ENCODE data around the gene C10orf67.

Gene C10orf67

GRCh38 chr10:23158370-23158769 is 186.2 kb downstream of the C10orf67 start:
- Histone ChIP-seq H3K4me3 (ENCODE audit: low read length) (peak overlapping the region; percentile 47), H3K4me2 (ENCODE audit: low read length) (peak overlapping the region; percentile 59), H3K27ac (ENCODE audit: low read depth, low read length) (no peak overlapping the region)

DNA sequence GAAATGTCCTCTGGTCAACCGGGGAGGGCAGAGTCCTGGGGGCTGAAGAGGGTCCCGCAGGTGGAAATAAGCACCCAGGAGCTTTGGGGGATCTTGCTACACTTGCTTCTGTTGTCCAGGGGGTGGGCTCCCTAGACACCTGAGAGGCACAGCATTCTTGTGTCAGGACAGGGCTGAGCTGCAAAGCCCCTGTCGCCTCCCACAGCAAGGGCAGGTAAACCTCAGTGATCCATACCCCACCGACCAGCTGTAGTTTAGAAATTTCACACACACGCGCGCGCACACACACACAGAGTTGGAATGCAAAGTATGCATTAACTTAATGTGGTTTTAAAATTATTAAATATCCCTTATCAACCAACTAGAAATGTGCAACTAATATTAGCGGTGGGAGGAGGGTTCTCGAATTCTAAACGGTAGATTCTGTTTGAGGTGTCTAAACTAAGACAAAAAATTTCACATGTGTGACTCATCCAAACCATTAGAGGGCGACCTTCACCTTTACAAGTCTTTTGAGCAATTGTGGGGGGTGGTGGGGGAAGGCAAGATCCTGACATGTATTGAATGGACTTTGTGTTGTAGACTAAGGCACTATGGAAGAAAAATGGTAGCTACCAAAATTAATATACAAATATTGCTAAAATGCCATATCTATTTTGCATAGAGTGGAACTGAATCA is 186.8 kb downstream of the C10orf67 start:
- Histone ChIP-seq H3K9me2 (replicated peaks; ENCODE audit: control insufficient read depth, low read length) (no peaks in the 10 kb centered on the region), H3K4me3 (ENCODE audit: low read length) (peak overlapping the region; percentile 47), H3K9me3 (ENCODE audit: control insufficient read depth, insufficient read depth, low read length) (no peaks in the 10 kb centered on the region), H3K27me3 (ENCODE audit: control insufficient read depth, low read length) (peaks cover 6% of the 10 kb centered on the region), H3F3A (ENCODE audit: control insufficient read depth, insufficient read depth) (no peaks in the 10 kb centered on the region), H3K4me1 (ENCODE audit: control insufficient read depth, low read length) (peaks cover 19% of the 10 kb centered on the region), H3K36me3 (ENCODE audit: control insufficient read depth, low read length) (no peaks in the 10 kb centered on the region), H4K20me1 (ENCODE audit: control insufficient read depth, insufficient read depth, low read depth, low read length) (no peaks in the 10 kb centered on the region), H3K79me2 (ENCODE audit: control insufficient read depth, low read length) (no peaks in the 10 kb centered on the region), H3K4me2 (ENCODE audit: low read length) (peak overlapping the region; percentile 59), H3K27ac (ENCODE audit: low read depth, low read length) (no peak overlapping the region)
- TF ChIP-seq EZH2phosphoT487 (IDR thresholded peaks at IDR 0.05; ENCODE audit: borderline replicate concordance, low read length): no peak

More at GRCh38 chr10:23158370-23158769, 186.2 kb downstream of the C10orf67 start:
- peak; percentile 90 for TF ChIP-seq CTCF (IDR thresholded peaks at IDR 0.05; ENCODE audit: low read depth, low read length, poor library complexity, severe bottlenecking)
- no peak for TF ChIP-seq EZH2phosphoT487 (IDR thresholded peaks at IDR 0.05; ENCODE audit: borderline replicate concordance, low read length)
- Histone ChIP-seq H3K9me2 (replicated peaks; ENCODE audit: control insufficient read depth, low read length) (no peaks in the 10 kb centered on the region), H3K9me3 (ENCODE audit: control insufficient read depth, insufficient read depth, low read length) (no peaks in the 10 kb centered on the region), H3K4me1 (ENCODE audit: control insufficient read depth, low read length) (peaks cover 19% of the 10 kb centered on the region), H3K27me3 (ENCODE audit: control insufficient read depth, low read length) (peaks cover 6% of the 10 kb centered on the region), H3K79me2 (ENCODE audit: control insufficient read depth, low read length) (no peaks in the 10 kb centered on the region), H4K20me1 (ENCODE audit: control insufficient read depth, insufficient read depth, low read depth, low read length) (no peaks in the 10 kb centered on the region), H3F3A (ENCODE audit: control insufficient read depth, insufficient read depth) (no peaks in the 10 kb centered on the region), H3K36me3 (ENCODE audit: control insufficient read depth, low read length) (no peaks in the 10 kb centered on the region)

- H3K36me3 ChIP-seq (ENCODE audit: control insufficient read depth, low read length): no peaks in the 10 kb centered on the region
- H3K4me3 ChIP-seq (ENCODE audit: low read length): 0 out of 2 replicates have a peak overlapping the region, but pooled peaks have one; percentile 0
- peak overlapping the region; percentile 59 for H3K4me2 ChIP-seq (ENCODE audit: low read length)
- no peaks in the 10 kb centered on the region for H3K9me3 ChIP-seq (ENCODE audit: control insufficient read depth, insufficient read depth, low read length)
- no peak overlapping the region for H3K27ac ChIP-seq (ENCODE audit: low read depth, low read length)
- TF ChIP-seq CTCF (IDR thresholded peaks at IDR 0.05; ENCODE audit: low read depth, low read length, poor library complexity, severe bottlenecking) (no peak), EZH2phosphoT487 (IDR thresholded peaks at IDR 0.05; ENCODE audit: borderline replicate concordance, low read length) (no peak)
- no peaks in the 10 kb centered on the region for H3K79me2 ChIP-seq (ENCODE audit: control insufficient read depth, low read length)
- H3K27me3 ChIP-seq (ENCODE audit: control insufficient read depth, low read length): peaks cover 6% of the 10 kb centered on the region
- H3F3A ChIP-seq (ENCODE audit: control insufficient read depth, insufficient read depth): no peaks in the 10 kb centered on the region
- no peaks in the 10 kb centered on the region for H4K20me1 ChIP-seq (ENCODE audit: control insufficient read depth, insufficient read depth, low read depth, low read length)
- H3K9me2 ChIP-seq (replicated peaks; ENCODE audit: control insufficient read depth, low read length): no peaks in the 10 kb centered on the region
- H3K4me1 ChIP-seq (ENCODE audit: control insufficient read depth, low read length): peaks cover 19% of the 10 kb centered on the region
Observed at GRCh38 chr10:23157239-23157681, 187.3 kb downstream of the C10orf67 start.

DNA sequence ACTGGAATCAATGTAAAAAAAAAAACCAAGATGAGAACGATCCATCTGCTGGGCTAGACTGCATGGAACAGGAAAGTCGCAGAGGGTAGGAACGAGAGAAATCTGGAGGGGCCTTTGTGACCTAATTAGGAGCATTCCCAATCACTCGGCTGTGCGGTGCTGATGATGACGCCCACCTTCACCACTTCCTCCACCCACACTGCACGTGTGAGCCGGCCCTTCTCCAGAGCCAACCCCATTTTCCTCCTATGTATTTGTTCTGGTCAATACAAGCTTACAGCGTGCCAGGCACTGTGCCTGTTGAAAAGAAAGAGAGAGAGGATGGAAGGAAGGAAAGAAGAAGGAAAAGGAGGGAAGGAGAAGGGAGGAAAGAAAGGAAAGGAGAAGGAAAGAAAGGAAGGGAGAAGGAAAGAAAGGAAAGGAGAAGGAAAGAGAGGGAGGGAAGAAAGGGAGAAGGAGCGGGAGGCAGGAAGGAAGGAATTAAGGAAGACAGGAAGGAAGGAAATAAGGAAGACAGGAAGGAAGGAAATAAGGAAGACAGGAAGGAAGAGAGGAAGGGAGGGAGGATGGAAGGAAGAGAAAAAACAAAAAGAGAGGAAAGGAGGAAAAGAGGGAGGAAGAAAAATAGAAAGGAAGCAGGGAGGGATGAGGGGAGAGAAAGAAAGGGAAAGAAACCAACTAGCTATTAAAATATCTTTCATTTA is 188.0 kb downstream of the C10orf67 start:
- Histone ChIP-seq H3K79me2 (ENCODE audit: control insufficient read depth, low read length) (no peaks in the 10 kb centered on the region), H3K27ac (ENCODE audit: low read depth, low read length) (no peak overlapping the region), H3K4me2 (ENCODE audit: low read length) (peak overlapping the region; percentile 59; the same call in 1 of the 2 replicates), H4K20me1 (ENCODE audit: control insufficient read depth, insufficient read depth, low read depth, low read length) (no peaks in the 10 kb centered on the region), H3K4me3 (ENCODE audit: low read length) (no peak overlapping the region), H3K9me2 (replicated peaks; ENCODE audit: control insufficient read depth, low read length) (no peaks in the 10 kb centered on the region), H3K9me3 (ENCODE audit: control insufficient read depth, insufficient read depth, low read length) (no peaks in the 10 kb centered on the region), H3K4me1 (ENCODE audit: control insufficient read depth, low read length) (peaks cover 19% of the 10 kb centered on the region), H3K36me3 (ENCODE audit: control insufficient read depth, low read length) (no peaks in the 10 kb centered on the region), H3F3A (ENCODE audit: control insufficient read depth, insufficient read depth) (no peaks in the 10 kb centered on the region), H3K27me3 (ENCODE audit: control insufficient read depth, low read length) (peaks cover 6% of the 10 kb centered on the region)
- TF ChIP-seq EZH2phosphoT487 (IDR thresholded peaks at IDR 0.05; ENCODE audit: borderline replicate concordance, low read length) (no peak), CTCF (IDR thresholded peaks at IDR 0.05; ENCODE audit: low read depth, low read length, poor library complexity, severe bottlenecking) (no peak)
